SK-N-SH treated with all-trans-retinoic acid at 6 μM for 48 hours (cell line): Measurements from ENCODE around the gene ZNF581.

ENCODE experiments used
- ATAC-seq: fragments of 200-7000 bp; cut with Tn5 transposase; 3 replicates; pipeline ENCODE4 v1.9.1; 2020; ENCODE audit warnings: mild to moderate bottlenecking, moderate library complexity
- CREB5 ChIP-seq: fragments of 250-450 bp; sonication (Bioruptor Pico); IDR thresholded peaks from 2 replicates; pipeline ENCODE4 v1.5.1; 2020; ENCODE audit warnings: low read depth, mild to moderate bottlenecking, moderate library complexity
- CSDC2 ChIP-seq: fragments of 250-450 bp; sonication (Bioruptor Pico); IDR thresholded peaks from 2 replicates; pipeline ENCODE4 v1.5.0; 2020; ENCODE audit warnings: mild to moderate bottlenecking, moderate library complexity
- CSRNP3 ChIP-seq: fragments of 250-450 bp; sonication (Bioruptor Pico); IDR thresholded peaks from 2 replicates; pipeline ENCODE4 v1.5.1; 2021; ENCODE audit warnings: mild to moderate bottlenecking, moderate library complexity
- GLIS3 ChIP-seq: fragments of 250-450 bp; sonication (Bioruptor Pico); IDR thresholded peaks from 2 replicates; pipeline ENCODE4 v1.5.0; 2020; ENCODE audit warnings: mild to moderate bottlenecking, moderate library complexity
- OSR1 ChIP-seq: fragments of 250-450 bp; sonication (Bioruptor Pico); IDR thresholded peaks from 2 replicates; pipeline ENCODE4 v1.8.0; 2022; ENCODE audit warnings: moderate library complexity, mild to moderate bottlenecking, inconsistent platforms
- PATZ1 ChIP-seq: fragments of 250-450 bp; sonication (Bioruptor Pico); IDR thresholded peaks from 2 replicates; pipeline ENCODE4 v1.8.0; 2020; ENCODE audit warnings: mild to moderate bottlenecking, moderate library complexity, borderline replicate concordance
- POU6F1 ChIP-seq: fragments of 250-450 bp; sonication (Bioruptor Pico); IDR thresholded peaks from 2 replicates; pipeline ENCODE4 v1.8.0; 2021; ENCODE audit warnings: low read depth, mild to moderate bottlenecking, moderate library complexity, borderline replicate concordance
- PPARA ChIP-seq: fragments of 250-450 bp; sonication (Bioruptor Pico); IDR thresholded peaks from 2 replicates; pipeline ENCODE4 v1.5.0; 2020; ENCODE audit warnings: mild to moderate bottlenecking, borderline replicate concordance
- SNAI2 ChIP-seq: fragments of 250-450 bp; sonication (Bioruptor Pico); IDR thresholded peaks from 2 replicates; pipeline ENCODE4 v1.5.0; 2020; ENCODE audit warnings: mild to moderate bottlenecking, moderate library complexity
- TCF4 ChIP-seq: fragments of 250-450 bp; sonication (Bioruptor Pico); IDR thresholded peaks from 2 replicates; pipeline ENCODE4 v1.8.0; 2021; ENCODE audit warnings: mild to moderate bottlenecking, moderate library complexity, borderline replicate concordance
- TOX ChIP-seq: fragments of 250-450 bp; sonication (Bioruptor Pico); IDR thresholded peaks from 2 replicates; pipeline ENCODE4 v1.8.0; 2021; ENCODE audit warnings: mild to moderate bottlenecking, moderate library complexity, borderline replicate concordance
- TSHZ2 ChIP-seq: fragments of 250-450 bp; sonication (Bioruptor Pico); IDR thresholded peaks from 2 replicates; pipeline ENCODE4 v1.5.0; 2020; ENCODE audit warnings: mild to moderate bottlenecking, moderate library complexity
- ZC3H10 ChIP-seq: fragments of 250-450 bp; sonication (Bioruptor Pico); IDR thresholded peaks from 2 replicates; pipeline ENCODE4 v1.5.1; 2021; ENCODE audit warnings: mild to moderate bottlenecking, moderate library complexity
- ZFP30 ChIP-seq: fragments of 450-650 bp; formaldehyde crosslinking; IDR thresholded peaks from 2 replicates; pipeline ENCODE4 v1.5.0; 2022; ENCODE audit warnings: mild to moderate bottlenecking, moderate library complexity
- ZNF565 ChIP-seq: fragments of 450-650 bp; formaldehyde crosslinking; conservative IDR thresholded peaks from 2 replicates; pipeline ENCODE4 v1.5.0; 2020; ENCODE audit warnings: low read depth, mild to moderate bottlenecking, moderate library complexity
- ZNF70 ChIP-seq: fragments of 450-650 bp; formaldehyde crosslinking; IDR thresholded peaks from 2 replicates; pipeline ENCODE4 v1.5.0; 2020; ENCODE audit warnings: mild to moderate bottlenecking, moderate library complexity
- ZNF8 ChIP-seq: fragments of 450-650 bp; formaldehyde crosslinking; IDR thresholded peaks from 2 replicates; pipeline ENCODE4 v1.5.0; 2020; ENCODE audit warnings: mild to moderate bottlenecking, moderate library complexity

The ZNF581 gene

GRCh38 chr19:55668603-55669348, 25.3 kb downstream of the ZNF581 start:
- TF ChIP-seq TSHZ2, result no peak
- TF ChIP-seq CSDC2, result no peak
- no peak for TF ChIP-seq ZNF565 (CRISPR knock-in tag)
- no peak for TF ChIP-seq TCF4 (CRISPR knock-in tag)
- no peak for TF ChIP-seq GLIS3 (CRISPR knock-in tag)
- TF ChIP-seq CREB5, result no peak
- no peak for TF ChIP-seq CSRNP3 (CRISPR knock-in tag)
- TF ChIP-seq ZC3H10 (CRISPR knock-in tag), result no peak
- no peak for ATAC-seq

- no peak for ATAC-seq
- TF ChIP-seq SNAI2 (CRISPR knock-in tag), result no peak
- no peak for TF ChIP-seq TCF4 (CRISPR knock-in tag)
- no peak for TF ChIP-seq OSR1 (CRISPR knock-in tag)
- no peak for TF ChIP-seq ZC3H10 (CRISPR knock-in tag)
- no peak for TF ChIP-seq TSHZ2
- TF ChIP-seq ZNF70 (CRISPR knock-in tag), result no peak
- TF ChIP-seq PATZ1 (CRISPR knock-in tag), result no peak
- no peak for TF ChIP-seq CSRNP3 (CRISPR knock-in tag)
- no peak for TF ChIP-seq TOX (CRISPR knock-in tag)
- no peak for TF ChIP-seq POU6F1 (CRISPR knock-in tag)
- TF ChIP-seq PPARA (CRISPR knock-in tag), result no peak
- TF ChIP-seq ZNF565 (CRISPR knock-in tag), result no peak
- no peak for TF ChIP-seq ZNF8 (CRISPR knock-in tag)
- TF ChIP-seq CSDC2, result no peak
- TF ChIP-seq ZFP30 (CRISPR knock-in tag), result no peak
These were observed 26.2 kb downstream of the ZNF581 start for GRCh38 chr19:55669418-55670279.
